HL-60 (cell line): ENCODE results near the gene KSR1.
A peak's percentile ranks its signal among the peaks of the same experiment; 100 is the strongest.
"Not testable (repeated sequence)": the region's sequence is repeated elsewhere in the genome, so short reads cannot be mapped to it uniquely, and the experiment has no call there.

ENCODE experiments used
- DNase-seq, 2 experiments: peaks; one replicate each; pipeline ENCODE4 v3.0.0-alpha.2; 2010 to 2020; ENCODE audit warnings: low read depth in 1 of 2, low spot score in 1 of 2
- H3K27ac ChIP-seq: fragments of 250-450 bp; sonication (Bioruptor Pico); replicated peaks from 2 replicates; pipeline ENCODE4 v1.5.1; 2020; ENCODE audit warnings: mild to moderate bottlenecking, moderate library complexity
- H3K27me3 ChIP-seq: fragments of 250-450 bp; sonication (Bioruptor Pico); 2 replicates; pipeline ENCODE4 v1.5.1; 2021; ENCODE audit warnings: mild to moderate bottlenecking, moderate library complexity; ENCODE audit not compliant: insufficient read depth, poor library complexity, severe bottlenecking
- H3K4me3 ChIP-seq: replicated peaks from 2 replicates; pipeline ENCODE4 v1.5.1; 2011; ENCODE audit warnings: mild to moderate bottlenecking, control low read depth, low read length; ENCODE audit not compliant: insufficient read depth
- CTCF ChIP-seq: IDR thresholded peaks from one replicate; pipeline ENCODE4 v1.5.1; 2011; ENCODE audit warnings: low read length, control low read depth, inconsistent platforms; ENCODE audit not compliant: insufficient read depth
- GABPA ChIP-seq: IDR thresholded peaks from 2 replicates; pipeline ENCODE4 v1.6.1; 2012; ENCODE audit warnings: low read depth
- POLR2AphosphoS5 ChIP-seq: IDR thresholded peaks from 2 replicates; pipeline ENCODE4 v1.6.1; 2012; ENCODE audit warnings: low read depth
- REST ChIP-seq: IDR thresholded peaks from 2 replicates; pipeline ENCODE4 v1.6.1; 2012; ENCODE audit warnings: low read depth; ENCODE audit not compliant: insufficient replicate concordance
- SPI1 ChIP-seq: IDR thresholded peaks from 2 replicates; pipeline ENCODE4 v1.6.1; 2012; ENCODE audit warnings: low read depth, mild to moderate bottlenecking, borderline replicate concordance

Gene KSR1

GRCh38 chr17:27656620-27657019 lies 200.4 kb downstream of the KSR1 start:
- H3K27me3 ChIP-seq, DNase-seq, H3K4me3 ChIP-seq, H3K27ac ChIP-seq: not testable (repeated sequence)

DNA sequence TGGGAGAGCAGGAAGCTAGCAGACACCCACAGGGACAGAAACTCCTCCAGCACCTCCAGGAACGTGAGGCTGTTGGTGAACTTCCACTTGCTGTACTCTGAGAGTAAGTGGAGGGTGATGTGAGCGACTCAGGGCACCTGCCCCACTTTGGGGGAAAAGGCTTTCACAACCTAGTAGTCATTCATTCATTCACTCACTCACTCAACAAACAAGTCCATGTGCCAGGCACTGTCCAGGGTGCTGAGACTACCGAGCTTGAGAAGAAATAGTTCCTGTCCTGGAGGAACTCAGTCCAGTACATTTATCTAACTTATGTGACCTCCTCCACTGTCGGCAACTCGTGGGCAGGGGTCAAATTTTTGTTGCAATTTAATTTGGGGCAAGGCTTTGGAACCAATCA lies 201.4 kb downstream of the KSR1 start:
- no peaks in the 10 kb centered on the region for H3K27me3 ChIP-seq
- no peak for TF ChIP-seq GABPA
- TF ChIP-seq POLR2AphosphoS5 = no peak
- no peak for TF ChIP-seq SPI1
- peak; percentile 94 for TF ChIP-seq REST
- no peak overlapping the region for H3K4me3 ChIP-seq
- H3K27ac ChIP-seq = no peak overlapping the region
- no peak for DNase-seq

DNA sequence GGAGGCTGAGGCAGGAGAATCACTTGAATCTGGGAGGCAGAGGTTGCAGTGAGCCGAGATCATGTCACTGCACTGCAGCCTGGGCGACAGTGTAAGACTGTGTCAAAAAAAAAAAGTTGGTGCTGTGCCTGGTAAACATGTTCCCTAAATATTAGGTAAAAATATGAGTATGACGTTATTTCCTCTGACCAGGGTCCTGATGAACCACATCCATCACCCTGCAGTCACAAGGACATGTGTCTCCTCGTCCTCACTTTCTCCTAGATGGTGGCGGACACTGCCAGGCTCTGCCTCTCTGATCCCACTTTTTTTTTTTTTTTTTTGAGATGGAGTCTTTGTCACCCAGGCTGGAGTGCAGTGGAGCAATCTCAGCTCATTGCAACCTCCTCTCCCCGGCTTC lies 203.4 kb downstream of the KSR1 start:
- TF ChIP-seq SPI1 = no peak
- TF ChIP-seq REST = peak; percentile 74
- H3K27me3 ChIP-seq = no peaks in the 10 kb centered on the region
- no peak for DNase-seq
- no peak overlapping the region for H3K27ac ChIP-seq
- no peak overlapping the region for H3K4me3 ChIP-seq

GRCh38 chr17:27660436-27660835 lies 204.2 kb downstream of the KSR1 start:
- Histone ChIP-seq H3K27ac (no peak overlapping the region), H3K27me3 (no peaks in the 10 kb centered on the region), H3K4me3 (no peak overlapping the region)
- DNase-seq = no peak
- TF ChIP-seq CTCF = no peak
- TF ChIP-seq REST = no peak
- no peak for TF ChIP-seq GABPA
- TF ChIP-seq SPI1 = no peak
- TF ChIP-seq POLR2AphosphoS5 = no peak
